ENCODE data around the gene CECR2. TPM values are rescaled to one million over a fixed set of nuclear protein-coding genes. Genes with fewer than 3 reads are reported as not detected.
A peak's percentile ranks its signal among the peaks of the same experiment; 100 is the strongest.

CECR2 gene
- 110 to 111 TPM (median 110 TPM) in 3 replicates for total RNA-seq (2021)
- percentile 90 among the genes with signal in this experiment for Bru-seq, nascent RNA
- long read RNA-seq, experiment 1, partial matches to known transcripts, result 25 of 59 reads
- long read RNA-seq, experiment 1, other reads (novel, unspliced or antisense), result 34 of 59 reads
- long read RNA-seq, experiment 2, partial matches to known transcripts, result 60 of 73 reads
- long read RNA-seq, experiment 2, other reads (novel, unspliced or antisense), result 13 of 73 reads
- long read RNA-seq, experiment 3, partial matches to known transcripts, result 0 of 4 reads
- long read RNA-seq, experiment 3, other reads (novel, unspliced or antisense), result 4 of 4 reads

- CTCF ChIA-PET, result interaction anchor here (0.6 to 6.1 kb wide), 9 partner anchors 8 to 202 kb away, joined by 3 to 41 read pairs (median 5); no protein-coding TSS in a partner anchor
- Mint-ChIP-seq H3K4me1 (peaks cover 52% of the 10 kb centered on the region), H3K4me3 (peak within 1 kb of the TSS; percentile 78), H3K27me3 (ENCODE audit: low read depth) (no peaks in the 10 kb centered on the region), H3K27ac (peak within 1 kb of the TSS; percentile 94), H3K9me3 (no peaks in the 10 kb centered on the region), H3K36me3 (no peaks in the 10 kb centered on the region)
- peak; percentile 60 for DNase-seq (ENCODE audit: low spot score)
- ATAC-seq, result peak; percentile 1; the same call in 1 of the 2 replicates
- no peak for TF ChIP-seq TEAD4 (CRISPR knock-in tag; IDR thresholded peaks at IDR 0.05)
- peak; percentile 75; the same call in 1 of the 2 replicates for TF ChIP-seq E2F4 (CRISPR knock-in tag; IDR thresholded peaks at IDR 0.05; ENCODE audit: borderline replicate concordance, low read depth)
- TF ChIP-seq NFE2L1 (CRISPR knock-in tag; IDR thresholded peaks at IDR 0.05), result no peak
- 0 out of 2 replicates have a peak, but pooled peaks have one; percentile 44 for TF ChIP-seq CBFB (CRISPR knock-in tag; IDR thresholded peaks at IDR 0.05; ENCODE audit: low read depth)
- POLR2A ChIA-PET, result interaction anchor here (0.6 to 2.6 kb wide), 11 partner anchors 49 to 723 kb away, joined by 3 to 29 read pairs (median 4); no protein-coding TSS in a partner anchor
These were observed at the start of gene CECR2 for GRCh38 chr22:17369439-17370025. CECR2 (plus strand) TSS chr22:17369460; CDS start chr22:17369784, 324 bp downstream.

GRCh38 chr22:17319546-17319945 is 49.7 kb upstream of the CECR2 start:
- ATAC-seq, result no peak; the same call in 1 of the 2 replicates
- no peaks in the 10 kb centered on the region for H3K9me3 Mint-ChIP-seq
- H3K27me3 Mint-ChIP-seq (ENCODE audit: low read depth), result no peaks in the 10 kb centered on the region; the same call in 1 of the 2 replicates
- POLR2A ChIA-PET, result no interaction called here
- H3K4me1 Mint-ChIP-seq, result peaks cover 14% of the 10 kb centered on the region
- CTCF ChIA-PET, result interaction anchor here (0.8 to 1.4 kb wide), 5 partner anchors 47 to 261 kb away, joined by 3 to 6 read pairs (median 3); no protein-coding TSS in a partner anchor
- TF ChIP-seq TEAD1 (CRISPR knock-in tag; IDR thresholded peaks at IDR 0.05), result no peak
- no peak for TF ChIP-seq PRRX2 (CRISPR knock-in tag; IDR thresholded peaks at IDR 0.05)
- TF ChIP-seq ZNF121 (CRISPR knock-in tag; IDR thresholded peaks at IDR 0.05), result no peak
- TF ChIP-seq, protein P1, sequence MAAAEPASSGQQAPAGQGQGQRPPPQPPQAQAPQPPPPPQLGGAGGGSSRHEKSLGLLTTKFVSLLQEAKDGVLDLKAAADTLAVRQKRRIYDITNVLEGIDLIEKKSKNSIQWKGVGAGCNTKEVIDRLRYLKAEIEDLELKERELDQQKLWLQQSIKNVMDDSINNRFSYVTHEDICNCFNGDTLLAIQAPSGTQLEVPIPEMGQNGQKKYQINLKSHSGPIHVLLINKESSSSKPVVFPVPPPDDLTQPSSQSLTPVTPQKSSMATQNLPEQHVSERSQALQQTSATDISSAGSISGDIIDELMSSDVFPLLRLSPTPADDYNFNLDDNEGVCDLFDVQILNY (CRISPR knock-in tag; IDR thresholded peaks at IDR 0.05), result no peak
- TF ChIP-seq FOXK1 (CRISPR knock-in tag; IDR thresholded peaks at IDR 0.05), result no peak
- no peak for TF ChIP-seq MLX (CRISPR knock-in tag; IDR thresholded peaks at IDR 0.05)
- no peak for TF ChIP-seq ZNF396 (CRISPR knock-in tag; IDR thresholded peaks at IDR 0.05; ENCODE audit: borderline replicate concordance)
- no peak for TF ChIP-seq E2F1 (CRISPR knock-in tag; IDR thresholded peaks at IDR 0.05)
- TF ChIP-seq ZNF219 (CRISPR knock-in tag; IDR thresholded peaks at IDR 0.05; ENCODE audit: borderline replicate concordance), result no peak
- TF ChIP-seq E2F4 (CRISPR knock-in tag; IDR thresholded peaks at IDR 0.05; ENCODE audit: borderline replicate concordance, low read depth), result no peak
- no peak for TF ChIP-seq MXD4 (CRISPR knock-in tag; IDR thresholded peaks at IDR 0.05; ENCODE audit: borderline replicate concordance)
- no peak for TF ChIP-seq ZNF416 (CRISPR knock-in tag; IDR thresholded peaks at IDR 0.05)
- no peak for TF ChIP-seq CREB1 (CRISPR knock-in tag; IDR thresholded peaks at IDR 0.05)
- TF ChIP-seq AR (CRISPR knock-in tag; IDR thresholded peaks at IDR 0.05), result no peak
- TF ChIP-seq ZNF317 (CRISPR knock-in tag; IDR thresholded peaks at IDR 0.05; ENCODE audit: borderline replicate concordance, low read depth), result no peak
- no peak for TF ChIP-seq GABPB1 (CRISPR knock-in tag; IDR thresholded peaks at IDR 0.05)
- no peak for TF ChIP-seq JAZF1 (CRISPR knock-in tag; IDR thresholded peaks at IDR 0.05)
- TF ChIP-seq IRF2 (CRISPR knock-in tag; IDR thresholded peaks at IDR 0.05; ENCODE audit: borderline replicate concordance, low read depth), result no peak
- TF ChIP-seq SMAD3 (CRISPR knock-in tag; IDR thresholded peaks at IDR 0.05; ENCODE audit: borderline replicate concordance), result no peak
- no peaks in the 10 kb centered on the region for H3K36me3 Mint-ChIP-seq
- no peak for DNase-seq (ENCODE audit: low spot score)
- no peak overlapping the region; the same call in 1 of the 2 replicates for H3K27ac Mint-ChIP-seq
- no peak overlapping the region for H3K4me3 Mint-ChIP-seq

All from WTC11 (cell line).